ENCODE measurements around the gene SPNS2.

SPNS2 gene

GRCh38 chr17:4539576-4540223, 41.0 kb downstream of the SPNS2 start:
- TF ChIP-seq TSHZ2 (CRISPR knock-in tag; IDR thresholded peaks at IDR 0.05) (no peak), ZFP3 (CRISPR knock-in tag; IDR thresholded peaks at IDR 0.05) (no peak), ZC3H10 (CRISPR knock-in tag; IDR thresholded peaks at IDR 0.05) (no peak), OSR1 (CRISPR knock-in tag; IDR thresholded peaks at IDR 0.05) (no peak), POU6F1 (CRISPR knock-in tag; IDR thresholded peaks at IDR 0.05; ENCODE audit: borderline replicate concordance, low read depth) (no peak), ESRRG (CRISPR knock-in tag; IDR thresholded peaks at IDR 0.05) (no peak), RARB (CRISPR knock-in tag; IDR thresholded peaks at IDR 0.05) (no peak), ZNF70 (CRISPR knock-in tag; IDR thresholded peaks at IDR 0.05) (no peak)

GRCh38 chr17:4540224-4540651, 41.6 kb downstream of the SPNS2 start:
- no peak for ATAC-seq
- TF ChIP-seq TCF4 (CRISPR knock-in tag; IDR thresholded peaks at IDR 0.05; ENCODE audit: borderline replicate concordance) = no peak
- TF ChIP-seq ZC3H10 (CRISPR knock-in tag; IDR thresholded peaks at IDR 0.05) = no peak
- no peak for TF ChIP-seq BACH2 (CRISPR knock-in tag; IDR thresholded peaks at IDR 0.05; ENCODE audit: borderline replicate concordance)
- no peak for TF ChIP-seq SNAI2 (CRISPR knock-in tag; IDR thresholded peaks at IDR 0.05)
- TF ChIP-seq ISL1 (CRISPR knock-in tag; IDR thresholded peaks at IDR 0.05) = no peak

More at GRCh38 chr17:4539576-4540223, 41.0 kb downstream of the SPNS2 start:
- no peak for ATAC-seq

- ATAC-seq = no peak
- TF ChIP-seq PPARA (CRISPR knock-in tag; IDR thresholded peaks at IDR 0.05; ENCODE audit: borderline replicate concordance) (no peak), ZNF8 (CRISPR knock-in tag; IDR thresholded peaks at IDR 0.05) (no peak), TSHZ2 (CRISPR knock-in tag; IDR thresholded peaks at IDR 0.05) (no peak), SNAI2 (CRISPR knock-in tag; IDR thresholded peaks at IDR 0.05) (no peak), TOX (CRISPR knock-in tag; IDR thresholded peaks at IDR 0.05; ENCODE audit: borderline replicate concordance) (no peak), ISL1 (CRISPR knock-in tag; IDR thresholded peaks at IDR 0.05) (no peak), ZFP3 (CRISPR knock-in tag; IDR thresholded peaks at IDR 0.05) (no peak), PATZ1 (CRISPR knock-in tag; IDR thresholded peaks at IDR 0.05; ENCODE audit: borderline replicate concordance) (no peak), POU6F1 (CRISPR knock-in tag; IDR thresholded peaks at IDR 0.05; ENCODE audit: borderline replicate concordance, low read depth) (no peak), ARNTL (CRISPR knock-in tag; IDR thresholded peaks at IDR 0.05; ENCODE audit: borderline replicate concordance, low read depth) (no peak), ZNF70 (CRISPR knock-in tag; IDR thresholded peaks at IDR 0.05) (no peak), CREB5 (CRISPR knock-in tag; IDR thresholded peaks at IDR 0.05; ENCODE audit: low read depth) (no peak)
Observed at GRCh38 chr17:4540687-4541327, 42.1 kb downstream of the SPNS2 start.
